NOMO-1 treated with DMSO at 0.1 percent for 48 hours (cell line): ENCODE measurements around the gene USP20.
A peak's percentile ranks its signal among the peaks of the same experiment; 100 is the strongest.

Experiments used
- DNase-seq: peaks from one replicate; lab custom pipeline; 2025; ENCODE audit not compliant: unreplicated experiment; lab: John Stamatoyannopoulos, UW

USP20 gene

GRCh38 chr9:129823542-129823934 is 11.7 kb upstream of the USP20 start:
- no peak for DNase-seq

GRCh38 chr9:129823935-129824601 is 11.2 kb upstream of the USP20 start, which contains the start of gene TOR1A:
TSS of gene TOR1A (minus strand) at chr9:129824136. CDS start at chr9:129824085, 51 bp downstream.
- peak; percentile 94 for DNase-seq

- DNase-seq = no peak
These were observed 8.9 kb upstream of the USP20 start for GRCh38 chr9:129826344-129826743.

- no peak for DNase-seq
These were observed 8.5 kb upstream of the USP20 start for GRCh38 chr9:129826759-129827158.

DNA sequence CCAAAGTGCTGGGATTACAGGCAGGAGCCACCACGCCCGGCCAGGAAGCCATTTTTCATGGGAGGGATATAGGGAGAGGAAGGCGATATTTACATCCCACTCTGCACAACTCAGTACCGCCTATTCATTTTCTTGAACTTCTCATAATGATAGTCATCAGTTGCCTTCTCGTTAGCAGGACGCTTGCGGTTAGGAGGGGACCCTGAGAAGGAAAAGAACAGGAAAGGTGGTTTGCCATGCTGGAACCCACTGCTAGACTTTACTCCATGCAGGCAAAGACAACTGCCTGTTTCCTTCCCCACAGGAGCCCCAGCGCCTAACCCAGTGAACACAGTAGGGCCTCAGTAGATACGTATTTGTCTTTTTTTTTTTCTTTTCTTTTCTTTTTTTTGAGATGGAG is 7.2 kb upstream of the USP20 start:
- DNase-seq = no peak

DNA sequence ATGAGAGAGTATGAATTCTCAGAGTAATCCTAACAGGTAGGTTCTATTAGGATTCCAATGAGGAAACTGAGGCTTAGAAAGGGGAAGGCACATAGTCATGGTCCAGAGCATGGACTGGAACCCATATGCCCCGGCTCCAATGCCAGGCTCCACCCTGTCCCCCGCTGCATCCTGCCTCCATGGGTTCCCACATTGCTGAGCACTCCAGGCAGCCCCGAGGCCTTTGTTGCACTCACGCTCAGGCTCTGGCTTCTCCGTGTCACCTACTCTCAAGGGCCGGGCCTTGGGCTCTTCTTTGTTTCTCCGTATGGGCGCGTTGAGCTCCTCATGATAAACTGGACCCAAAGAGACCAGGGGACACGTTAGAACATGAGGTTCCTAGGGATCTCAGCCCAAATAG is 6.3 kb upstream of the USP20 start:
- DNase-seq = no peak

DNA sequence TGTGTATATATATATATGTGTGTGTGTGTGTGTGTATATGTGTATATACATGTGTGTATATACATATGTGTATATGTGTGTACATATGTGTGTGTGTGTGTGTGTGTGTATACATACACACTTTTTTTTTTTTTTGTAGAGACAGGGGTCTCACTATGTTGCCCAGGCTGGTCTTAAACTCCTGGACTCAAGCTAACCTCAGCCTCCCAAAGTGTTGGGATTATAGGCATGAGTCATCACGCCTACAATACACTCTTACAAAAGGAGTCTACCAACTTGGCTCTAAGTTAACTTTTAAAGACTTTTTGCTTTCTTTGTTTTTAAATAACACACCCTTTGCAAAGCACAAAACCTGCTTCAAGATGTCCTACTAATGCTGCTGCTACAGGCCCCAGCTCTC is 2.3 kb upstream of the USP20 start:
- DNase-seq = no peak

- DNase-seq = peak; percentile 25
These were observed 650 bp upstream of the USP20 start for GRCh38 chr9:129834489-129835127.

GRCh38 chr9:129835860-129836223 is 584 bp downstream of the USP20 start:
- DNase-seq = no peak

DNA sequence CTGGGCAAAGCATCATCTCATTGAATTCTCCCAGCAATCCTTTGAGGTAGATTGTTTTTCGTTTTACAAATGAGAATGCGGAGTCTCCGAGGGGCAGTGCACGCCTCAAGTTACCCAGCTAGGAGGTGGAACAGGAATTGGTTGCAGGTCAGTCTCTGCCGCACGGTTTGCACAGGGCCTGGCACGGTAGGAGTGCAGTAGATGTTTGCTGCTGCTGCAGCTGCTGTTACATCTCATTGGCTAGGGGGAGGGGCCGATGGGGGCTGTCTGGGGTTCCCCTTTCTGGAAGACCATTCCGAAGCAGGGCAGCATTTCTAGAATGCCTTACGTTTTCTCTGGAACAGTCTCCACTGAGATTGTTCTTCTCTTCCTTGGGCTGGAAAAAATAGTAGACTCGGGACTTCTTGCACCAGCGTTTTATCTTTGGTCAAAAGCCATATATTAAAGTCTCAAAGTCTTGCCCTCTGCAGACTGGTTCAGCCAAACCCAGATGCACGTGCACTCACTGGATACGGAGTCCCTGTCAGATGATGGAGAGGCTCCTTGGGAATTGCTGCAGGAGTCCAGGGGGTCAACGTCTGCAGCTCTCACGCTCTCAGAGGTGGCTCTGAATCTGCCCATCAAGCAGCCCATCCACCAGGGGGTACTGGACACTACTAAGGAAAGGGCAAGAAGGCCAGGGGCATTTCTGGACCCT is 1.2 kb downstream of the USP20 start:
- no peak for DNase-seq

GRCh38 chr9:129838707-129839259 is 3.5 kb downstream of the USP20 start:
- peak; percentile 63 for DNase-seq

DNA sequence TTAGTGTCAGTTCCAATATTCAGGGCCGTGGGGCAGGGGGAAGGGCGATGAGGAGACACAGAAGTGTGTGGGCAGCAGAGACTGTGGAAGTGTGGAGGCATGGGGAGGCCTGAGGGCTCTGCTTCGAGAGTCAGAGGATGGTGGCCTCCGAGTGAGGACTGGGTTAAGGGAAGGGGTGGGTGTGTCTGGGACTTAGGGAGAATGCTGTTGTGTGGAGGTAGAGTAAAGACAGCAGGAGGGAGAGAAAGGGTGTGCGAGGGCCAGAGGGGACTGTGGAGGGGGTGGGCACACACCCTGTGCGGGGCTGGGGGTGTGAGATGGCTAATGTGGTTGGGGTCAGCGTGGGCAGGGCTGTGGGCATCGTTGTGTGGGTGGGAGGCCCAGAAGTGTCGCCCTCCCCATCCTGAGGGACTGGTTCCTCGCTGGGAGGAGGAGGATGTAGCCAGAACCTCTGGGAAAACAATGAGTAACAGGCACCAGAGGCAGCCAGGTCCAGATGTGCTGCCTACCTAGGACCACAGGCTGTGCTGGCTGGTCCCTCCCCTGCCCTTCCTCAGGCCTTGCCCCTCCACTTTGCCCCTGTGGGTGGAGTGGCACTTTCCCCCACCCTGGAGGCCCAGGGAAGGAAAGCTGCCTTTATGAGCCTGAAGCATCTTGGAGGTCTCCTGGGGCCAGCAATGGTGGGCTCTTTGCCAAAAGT is 4.2 kb downstream of the USP20 start:
- no peak for DNase-seq

- DNase-seq = no peak
These were observed 4.8 kb downstream of the USP20 start for GRCh38 chr9:129840034-129840433.

- no peak for DNase-seq
These were observed 5.8 kb downstream of the USP20 start for GRCh38 chr9:129841071-129841470.

DNA sequence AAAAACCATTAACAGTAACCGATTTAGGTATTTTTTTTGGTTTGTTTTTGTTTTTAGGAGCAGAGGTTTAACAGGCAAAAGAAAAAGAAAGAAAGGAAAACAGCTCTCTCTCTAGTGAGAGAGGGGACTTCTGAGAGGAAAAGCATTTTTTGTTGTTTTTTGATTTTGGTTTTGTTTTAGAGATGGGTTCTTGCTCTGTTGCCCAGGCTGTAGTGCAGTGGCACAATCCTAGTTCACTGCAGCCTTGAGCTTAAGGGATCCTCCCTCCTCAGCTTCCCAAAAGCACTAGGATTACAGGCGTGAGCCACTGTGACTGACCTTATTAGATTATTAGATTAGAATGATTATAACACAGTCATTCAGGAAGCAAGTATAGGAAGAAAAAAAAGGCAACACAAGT is 10.1 kb downstream of the USP20 start:
- no peak for DNase-seq

GRCh38 chr9:129848712-129849441 is 13.6 kb downstream of the USP20 start:
- no peak for DNase-seq

DNA sequence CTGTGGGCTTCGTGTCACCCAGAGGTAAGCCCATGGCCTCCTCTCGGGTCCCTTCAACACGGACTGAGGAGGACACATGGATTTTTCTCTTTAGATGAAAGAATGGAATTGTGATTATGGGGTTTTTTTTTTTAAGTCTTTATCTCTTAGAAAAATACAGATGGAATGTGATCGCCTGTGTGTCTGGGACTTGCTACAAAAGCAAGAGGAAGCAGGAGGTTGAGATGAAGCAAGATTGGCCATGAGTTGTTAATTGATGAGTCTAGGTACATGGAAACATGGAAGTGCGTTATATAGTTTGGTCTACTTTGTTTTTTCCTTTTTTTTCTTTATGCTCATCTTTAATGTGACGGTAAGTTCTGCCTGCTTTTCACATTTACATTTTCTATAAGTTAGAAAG is 14.6 kb downstream of the USP20 start:
- no peak for DNase-seq

GRCh38 chr9:129850821-129851550 is 15.7 kb downstream of the USP20 start:
- no peak for DNase-seq

DNA sequence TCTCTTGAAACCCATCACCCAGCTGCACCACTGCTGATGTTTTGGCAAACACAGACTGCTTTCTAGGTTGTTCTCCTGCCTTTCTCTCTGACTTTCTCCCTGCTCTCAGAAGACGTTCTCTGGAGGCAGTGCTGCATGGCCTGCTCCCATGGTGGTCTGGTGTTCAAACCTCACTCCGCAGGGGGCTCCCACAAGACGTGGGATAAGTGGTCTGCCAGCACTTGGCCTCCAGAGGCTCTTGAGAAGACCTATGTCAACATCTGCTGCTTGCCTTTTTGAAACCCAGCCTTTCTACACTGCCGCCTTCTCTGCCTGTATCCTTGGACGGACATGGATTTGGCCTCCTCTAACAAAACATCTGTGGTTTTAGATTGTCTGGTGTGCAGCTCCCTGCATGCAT is 16.6 kb downstream of the USP20 start:
- DNase-seq = no peak

DNA sequence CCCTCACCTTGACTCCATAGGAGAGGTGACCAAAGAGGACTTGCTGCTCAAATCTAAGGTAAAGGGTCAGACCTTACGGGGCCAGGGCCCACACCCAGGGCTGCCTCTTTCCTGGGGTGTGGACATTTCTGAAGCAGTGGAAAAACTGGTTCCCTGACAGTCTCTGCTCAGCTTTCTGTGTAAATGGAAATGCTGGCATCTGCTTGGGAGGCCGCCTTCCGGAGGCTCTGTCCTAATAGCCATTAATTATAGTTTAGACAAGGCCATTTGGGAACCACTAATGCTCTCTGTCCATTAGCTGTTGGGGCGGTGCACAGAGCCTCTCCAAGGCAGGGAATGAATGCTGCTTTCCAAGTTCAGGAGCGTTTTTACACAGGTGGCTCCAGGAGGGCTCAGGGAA is 17.3 kb downstream of the USP20 start:
- DNase-seq = no peak
